GM21515 (cell line): ENCODE results near the gene OR2A7.
A peak's percentile ranks its signal among the peaks of the same experiment; 100 is the strongest.
"Not testable (repeated sequence)": the region's sequence is repeated elsewhere in the genome, so short reads cannot be mapped to it uniquely, and the experiment has no call there.

ENCODE experiments used
- ATAC-seq: cut with Tn5 transposase; IDR thresholded peaks from one replicate; pipeline ENCODE4 v1.9.1; 2021; ENCODE audit not compliant: unreplicated experiment

The OR2A7 gene, protein sequence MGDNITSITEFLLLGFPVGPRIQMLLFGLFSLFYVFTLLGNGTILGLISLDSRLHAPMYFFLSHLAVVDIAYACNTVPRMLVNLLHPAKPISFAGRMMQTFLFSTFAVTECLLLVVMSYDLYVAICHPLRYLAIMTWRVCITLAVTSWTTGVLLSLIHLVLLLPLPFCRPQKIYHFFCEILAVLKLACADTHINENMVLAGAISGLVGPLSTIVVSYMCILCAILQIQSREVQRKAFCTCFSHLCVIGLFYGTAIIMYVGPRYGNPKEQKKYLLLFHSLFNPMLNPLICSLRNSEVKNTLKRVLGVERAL

DNA sequence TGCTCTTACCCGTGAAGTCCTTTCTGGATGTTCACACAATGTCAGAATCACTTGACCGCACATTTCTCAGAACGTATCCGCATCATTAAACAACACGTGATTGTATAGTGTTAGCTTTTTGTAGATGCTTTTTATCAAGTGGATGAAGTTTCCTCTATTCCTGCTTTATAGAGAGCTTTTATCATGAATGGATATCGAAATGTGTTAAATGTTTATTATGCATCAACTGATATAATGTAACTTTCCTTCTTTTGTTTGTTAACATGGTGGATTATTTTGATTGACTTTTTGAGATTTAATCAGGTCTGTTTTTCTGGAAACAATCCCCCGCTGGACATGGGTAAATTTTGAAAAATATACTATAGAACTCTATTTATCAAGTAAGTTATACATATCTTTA is at the start of gene OR2A7:
OR2A7 (minus strand) TSS at position 101 of the 400 bp plus-strand sequence. CDS start 5,164 bp downstream, outside the sequence.
- not testable (repeated sequence) for ATAC-seq

DNA sequence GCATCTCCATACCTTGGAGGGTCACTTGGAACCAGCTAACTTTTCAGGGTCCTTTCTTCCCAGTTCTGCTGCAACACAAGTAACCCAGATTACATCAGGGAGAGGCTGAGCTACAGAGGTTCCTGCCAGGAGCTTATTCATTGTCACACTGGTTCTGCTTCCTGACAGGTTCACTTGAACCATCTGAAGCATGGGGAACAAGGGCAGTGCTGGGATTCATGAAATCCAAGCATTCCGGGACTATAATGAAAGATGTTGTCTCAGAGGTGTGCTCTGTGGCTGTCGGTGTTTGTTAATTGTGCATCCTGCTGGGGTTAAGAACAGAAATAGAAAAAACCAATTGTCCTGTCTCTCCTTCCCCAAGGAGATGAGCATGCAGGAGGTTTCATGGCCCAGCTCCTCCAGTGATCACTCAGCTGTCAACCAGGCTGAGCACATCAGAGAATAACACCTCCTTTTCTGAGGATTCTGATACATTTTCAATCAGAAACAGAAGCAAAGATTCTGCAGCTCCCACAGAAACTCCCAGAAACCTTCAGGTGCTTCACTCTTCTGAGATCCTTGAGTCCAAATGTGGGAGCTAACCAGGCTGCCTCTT is 47.4 kb upstream of the OR2A7 start, which contains the start of gene OR2A1:
OR2A1 (plus strand) TSS at position 548 of the 598 bp plus-strand sequence. CDS start 5,706 bp downstream, outside the sequence.
- not testable (repeated sequence) for ATAC-seq

- ATAC-seq: not testable (repeated sequence)
Observed at GRCh38 chr7:144311218-144311617, 46.6 kb upstream of the OR2A7 start.

GRCh38 chr7:144309702-144310101 is 45.1 kb upstream of the OR2A7 start:
- ATAC-seq: not testable (repeated sequence)

DNA sequence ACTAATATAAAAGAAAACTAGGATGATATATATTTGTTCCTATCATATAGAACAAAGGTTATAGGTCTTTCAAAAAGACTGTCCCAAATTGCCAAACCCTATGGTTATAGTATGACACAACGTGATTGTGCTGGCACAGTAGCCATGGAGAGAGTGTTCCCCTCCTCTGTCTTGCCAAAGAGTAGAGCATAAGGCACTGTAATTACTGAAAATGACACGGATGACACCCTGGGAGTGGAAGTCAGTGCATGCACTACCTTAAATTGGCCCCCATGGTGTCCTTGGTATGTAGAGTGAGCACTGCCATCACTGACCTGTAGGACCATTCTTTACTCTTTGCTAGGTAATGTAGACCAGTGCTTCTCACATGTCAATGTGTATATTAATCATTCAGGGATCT is 40.6 kb upstream of the OR2A7 start:
- not testable (repeated sequence) for ATAC-seq

DNA sequence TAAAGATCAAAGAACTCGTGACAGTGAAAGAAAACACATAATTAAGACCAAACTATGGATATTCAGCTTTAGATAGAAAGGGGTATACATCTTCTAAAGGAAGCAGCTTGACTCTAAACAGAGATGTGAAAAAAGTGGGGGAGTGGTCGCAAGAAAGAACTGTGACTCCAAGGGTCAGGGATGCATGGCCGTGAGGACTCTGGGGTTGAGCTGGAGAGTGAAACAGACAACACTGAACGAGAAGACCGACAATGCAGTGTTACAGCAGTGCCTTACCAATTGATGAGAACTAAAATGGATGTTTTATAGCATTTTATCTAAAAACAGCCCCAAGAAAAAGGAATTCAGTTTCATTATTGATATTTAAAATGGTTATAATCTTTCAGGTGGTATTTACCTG is 39.0 kb upstream of the OR2A7 start:
- not testable (repeated sequence) for ATAC-seq

- not testable (repeated sequence) for ATAC-seq
Observed at GRCh38 chr7:144302578-144303303, 38.1 kb upstream of the OR2A7 start.

DNA sequence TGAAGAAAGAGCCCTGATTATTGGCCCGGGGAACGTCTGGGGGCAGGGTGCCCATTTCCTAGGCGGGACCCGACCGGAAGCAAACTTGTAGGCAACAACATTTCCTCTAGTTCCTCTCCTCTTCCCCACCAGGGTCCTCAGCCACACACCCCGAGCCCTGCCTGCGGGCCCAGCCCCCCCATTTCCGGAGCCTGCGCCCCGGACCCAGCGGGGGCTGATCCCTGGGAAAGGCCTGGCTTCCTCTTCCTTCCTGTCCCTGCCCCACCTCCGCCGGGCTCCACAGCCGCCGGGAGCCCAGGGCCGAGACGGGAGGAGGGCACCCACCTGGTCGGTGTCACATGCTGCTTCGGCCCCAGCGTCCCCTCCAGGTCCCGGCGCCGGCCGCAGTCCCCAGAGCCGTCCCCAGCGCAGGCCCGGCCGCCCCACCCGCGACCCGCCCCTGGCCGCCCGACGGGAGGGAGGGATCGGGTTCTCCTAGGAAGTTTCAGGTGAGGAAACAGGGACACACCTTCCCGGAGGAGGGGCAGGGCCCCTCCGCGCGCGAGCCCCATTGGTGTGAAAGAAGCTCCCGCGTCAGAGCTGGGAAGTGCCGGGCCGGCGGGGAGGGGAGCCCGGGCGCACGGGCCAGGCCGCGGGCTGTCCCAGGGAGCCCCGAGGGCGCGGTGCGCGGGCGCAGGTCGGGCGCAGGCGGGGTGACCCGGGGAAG is 29.4 kb upstream of the OR2A7 start:
- peak; percentile 69 for ATAC-seq

DNA sequence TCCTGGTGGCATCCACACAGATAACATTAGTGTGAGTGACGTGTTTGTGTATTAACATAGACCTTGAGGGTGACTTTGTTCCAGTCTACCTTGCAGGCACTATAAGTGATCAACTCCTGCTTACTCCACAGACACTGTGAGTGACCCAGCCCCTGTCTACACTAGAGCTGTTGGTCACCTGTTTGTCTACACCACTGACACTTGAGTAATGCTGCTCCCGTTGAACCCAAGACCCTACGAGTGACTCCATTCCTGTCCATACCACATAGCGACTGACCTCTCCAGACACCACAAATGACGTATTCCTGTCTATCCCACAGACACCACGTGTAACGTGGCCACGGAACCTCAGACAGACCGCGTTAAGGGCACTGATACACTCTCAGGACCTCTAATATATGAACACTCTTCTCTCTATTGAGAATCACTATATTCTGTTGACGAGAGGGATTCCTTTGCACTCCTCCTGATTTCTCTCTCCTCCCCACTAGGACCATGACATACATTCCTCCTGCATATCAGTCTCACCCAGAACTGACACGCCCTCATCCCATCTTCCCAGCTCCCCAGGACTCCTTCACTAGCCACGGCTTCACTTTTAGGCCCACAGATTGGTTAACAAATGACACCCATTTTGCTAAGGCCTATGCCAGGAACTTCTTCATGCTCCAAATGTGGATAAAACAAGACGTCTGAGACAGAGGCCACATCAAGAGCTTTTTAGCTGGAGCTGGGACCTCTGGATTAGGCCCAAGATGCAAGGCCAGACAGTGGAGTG is 28.0 kb upstream of the OR2A7 start:
- not testable (repeated sequence) for ATAC-seq

- not testable (repeated sequence) for ATAC-seq
Observed at GRCh38 chr7:144291607-144292006, 27.0 kb upstream of the OR2A7 start.

DNA sequence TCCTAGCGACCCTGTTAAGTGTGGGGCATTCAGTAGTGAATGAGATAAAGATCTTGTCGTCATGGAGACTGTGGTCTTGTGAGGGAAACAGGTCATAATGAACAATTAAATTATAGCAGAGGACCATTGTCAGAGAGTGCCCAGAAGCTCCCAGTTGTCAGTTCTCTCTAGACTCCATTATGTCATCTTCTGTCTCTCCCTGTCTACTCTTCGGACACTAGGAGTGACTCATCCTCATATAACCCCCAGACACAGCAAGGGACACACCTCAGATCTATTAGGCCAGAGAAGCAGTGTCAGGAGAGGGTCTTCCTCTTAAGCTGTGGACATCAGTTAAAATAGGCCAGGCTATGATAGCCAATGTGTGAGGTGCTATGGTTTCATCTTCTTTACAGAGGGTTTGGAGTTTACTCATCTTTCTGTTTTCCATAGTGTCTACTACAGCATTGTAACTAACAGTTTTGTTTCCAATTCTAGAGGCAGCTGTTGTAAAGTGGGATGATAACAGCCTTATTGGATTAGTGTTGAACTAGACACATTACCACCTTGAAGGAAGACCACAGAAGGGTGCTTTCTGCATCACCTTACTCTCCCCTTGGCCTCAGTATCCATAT is 22.7 kb upstream of the OR2A7 start:
- ATAC-seq: not testable (repeated sequence)

DNA sequence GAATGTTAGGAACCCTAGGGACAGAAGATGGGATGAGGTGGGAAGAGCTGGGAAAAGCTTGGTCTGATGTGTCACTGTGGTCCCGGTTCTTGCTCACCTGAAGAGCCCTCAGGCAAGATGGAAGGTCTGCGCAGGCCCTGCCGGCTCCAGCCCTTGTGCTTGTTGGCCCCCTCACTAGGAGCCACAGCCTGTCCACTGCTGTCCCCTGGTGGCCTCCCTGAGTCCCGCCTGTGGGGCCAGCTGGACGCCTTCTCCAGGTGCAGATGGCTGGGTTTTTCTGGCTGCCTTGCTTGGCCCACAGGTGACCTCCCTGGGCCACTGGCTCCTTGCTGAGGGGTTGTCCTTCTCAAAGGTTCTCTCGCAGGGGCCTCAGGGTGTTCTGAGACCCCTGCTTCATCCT is 19.1 kb upstream of the OR2A7 start:
- ATAC-seq: not testable (repeated sequence)

- not testable (repeated sequence) for ATAC-seq
Observed at GRCh38 chr7:144282490-144282889, 17.9 kb upstream of the OR2A7 start.

- ATAC-seq: not testable (repeated sequence)
Observed at GRCh38 chr7:144281981-144282380, 17.4 kb upstream of the OR2A7 start.

GRCh38 chr7:144280010-144280409 is 15.4 kb upstream of the OR2A7 start:
- ATAC-seq: not testable (repeated sequence)

DNA sequence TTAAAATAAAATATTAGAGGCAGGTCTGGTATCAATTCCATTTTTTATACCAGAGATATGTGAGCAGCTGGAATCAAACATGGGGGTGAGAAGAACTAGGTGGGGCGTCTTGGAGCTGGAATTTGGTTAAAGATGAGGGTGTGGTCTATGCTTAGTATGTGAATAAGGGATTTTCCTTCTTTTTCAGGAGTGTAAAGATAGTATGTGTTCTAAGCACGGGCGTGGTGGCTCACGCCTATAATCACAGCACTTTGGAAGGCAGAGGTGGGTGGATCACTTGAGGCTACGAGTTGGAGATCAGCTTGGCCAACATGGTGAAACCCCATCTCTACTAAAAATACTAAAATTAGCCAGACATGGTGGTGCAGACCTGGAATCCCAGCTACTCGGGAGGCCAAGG is 10.7 kb upstream of the OR2A7 start:
- ATAC-seq: not testable (repeated sequence)

- not testable (repeated sequence) for ATAC-seq
Observed at GRCh38 chr7:144269188-144269587, 4.6 kb upstream of the OR2A7 start, which contains the start of gene CTAGE8. Gene CTAGE8 (minus strand): TSS chr7:144269288. CDS start chr7:144269250, 38 bp downstream.

DNA sequence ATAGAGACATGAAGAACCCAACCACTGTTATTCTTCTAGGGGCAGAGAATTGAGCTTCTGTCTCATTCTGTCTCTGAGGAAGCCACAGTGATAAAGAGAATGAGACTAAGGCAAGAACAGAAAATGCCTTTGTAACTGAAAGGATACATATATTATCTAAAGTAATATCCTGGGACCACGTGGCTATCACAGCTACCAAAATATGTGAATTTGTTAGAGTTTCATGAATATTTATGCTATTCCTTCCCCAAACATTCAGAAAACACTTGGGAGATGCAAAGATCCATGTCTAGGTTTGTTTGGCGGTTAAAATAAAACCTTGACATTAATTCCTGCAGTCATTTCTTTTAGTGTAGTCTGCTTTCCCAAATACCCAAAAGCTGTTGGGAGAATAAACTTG is 2.5 kb downstream of the OR2A7 start:
- ATAC-seq: not testable (repeated sequence)

DNA sequence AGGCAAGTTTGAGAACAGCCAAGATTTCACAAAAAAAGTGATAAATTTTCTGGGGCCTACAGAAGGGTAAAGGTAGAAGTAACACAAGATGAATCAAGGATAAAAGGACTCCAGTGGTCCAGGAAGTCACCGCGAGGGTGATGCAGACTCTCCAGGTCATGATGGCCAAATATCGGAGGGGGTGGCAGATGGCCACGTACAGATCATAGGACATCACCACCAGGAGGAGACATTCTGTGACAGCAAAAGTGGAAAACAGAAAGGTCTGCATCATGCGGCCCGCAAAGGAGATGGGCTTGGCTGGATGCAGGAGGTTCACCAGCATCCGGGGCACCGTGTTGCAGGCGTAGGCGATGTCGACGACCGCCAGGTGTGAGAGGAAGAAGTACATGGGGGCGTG is 5.5 kb downstream of the OR2A7 start:
- not testable (repeated sequence) for ATAC-seq

DNA sequence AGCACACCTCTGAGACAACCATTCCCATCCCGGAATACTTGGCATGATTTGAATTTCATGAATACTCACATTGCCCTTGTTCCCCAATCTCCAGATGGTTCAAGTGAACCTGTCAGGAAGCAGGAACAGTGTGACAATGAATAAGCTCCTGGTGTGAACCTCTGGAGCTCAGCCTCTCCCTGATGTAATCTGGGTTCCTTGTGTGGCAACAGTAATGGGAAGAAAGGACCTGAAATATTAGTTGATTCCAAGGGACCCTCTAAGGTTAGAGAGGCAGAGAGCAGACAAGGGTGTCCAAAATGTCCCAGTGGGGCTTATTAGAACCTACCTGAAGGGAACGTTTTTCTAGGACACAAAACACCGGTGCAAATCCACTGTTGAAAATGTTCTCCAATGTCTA is 8.5 kb downstream of the OR2A7 start:
- ATAC-seq: no peak
